Spleen (tissue), 7 donors: ENCODE measurements around the gene GPR61.

Source experiments
- POLR2A ChIP-seq, 3 donors: fragments of 450-650 bp; IDR thresholded peaks; one replicate each; pipeline ENCODE4 v1.5.1; 2017; ENCODE audit warnings: antibody characterized with exemption in 3 of 3, mild to moderate bottlenecking in 1 of 3
- TF ChIP-seq, protein P1 (sequence below), 11 experiments: fragments of 200-600 bp in 7 of 11; fragments of 450-650 bp in 4 of 11; sonication (generic) in 4 of 11; IDR thresholded peaks in 8 of 11; conservative IDR thresholded peaks in 3 of 11; 1 replicate in 7 of 11; 2 replicates in 4 of 11; pipeline versions ENCODE4 v1.4.0 to v1.8.0; 2016 to 2021; ENCODE audit warnings: antibody characterized with exemption in 11 of 11, inconsistent platforms in 4 of 11, mild to moderate bottlenecking in 1 of 11
- donor health status: DM: no; HTN: no; CAD: no; lungs with moderate emphysema.
- donor health status: DM: no; HTN: no; CAD: no.
- donor health status: DM: no; HTN: no; CAD: no.

DNA sequence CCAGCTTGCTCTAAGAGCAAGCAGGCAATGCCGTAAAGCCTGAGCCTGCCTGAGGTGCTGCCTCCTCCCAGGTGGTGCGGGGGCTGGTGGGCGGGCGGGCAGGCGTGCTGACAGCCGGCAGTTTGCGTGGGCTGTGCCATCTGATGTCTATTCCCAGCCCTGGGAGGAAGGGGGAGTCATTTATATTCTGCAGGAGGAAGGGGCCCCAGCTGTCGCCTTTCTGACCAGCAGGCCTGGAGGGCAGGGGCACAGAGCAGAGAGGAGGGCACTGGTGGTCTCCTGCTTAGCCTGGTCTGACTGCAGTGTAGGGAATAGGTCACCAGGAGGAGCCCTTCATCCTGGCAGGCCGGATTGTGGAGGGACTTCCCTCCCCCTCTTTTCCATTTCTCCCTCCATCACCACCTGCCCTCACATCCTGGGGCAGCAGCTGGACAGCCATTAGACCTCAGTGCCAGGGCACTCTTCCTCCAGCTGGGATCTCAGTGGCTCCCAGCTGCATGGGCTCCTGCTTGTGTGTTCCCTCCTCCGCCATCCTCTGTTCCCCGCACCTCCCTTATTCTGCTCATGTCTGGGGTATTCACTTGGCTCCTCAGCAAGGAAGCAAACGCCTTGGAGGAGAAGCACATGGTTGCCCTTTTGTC lies 41.4 kb upstream of the GPR61 start:
- TF ChIP-seq POLR2A (IDR thresholded peaks at IDR 0.05), result no peak
- TF ChIP-seq, protein P1, sequence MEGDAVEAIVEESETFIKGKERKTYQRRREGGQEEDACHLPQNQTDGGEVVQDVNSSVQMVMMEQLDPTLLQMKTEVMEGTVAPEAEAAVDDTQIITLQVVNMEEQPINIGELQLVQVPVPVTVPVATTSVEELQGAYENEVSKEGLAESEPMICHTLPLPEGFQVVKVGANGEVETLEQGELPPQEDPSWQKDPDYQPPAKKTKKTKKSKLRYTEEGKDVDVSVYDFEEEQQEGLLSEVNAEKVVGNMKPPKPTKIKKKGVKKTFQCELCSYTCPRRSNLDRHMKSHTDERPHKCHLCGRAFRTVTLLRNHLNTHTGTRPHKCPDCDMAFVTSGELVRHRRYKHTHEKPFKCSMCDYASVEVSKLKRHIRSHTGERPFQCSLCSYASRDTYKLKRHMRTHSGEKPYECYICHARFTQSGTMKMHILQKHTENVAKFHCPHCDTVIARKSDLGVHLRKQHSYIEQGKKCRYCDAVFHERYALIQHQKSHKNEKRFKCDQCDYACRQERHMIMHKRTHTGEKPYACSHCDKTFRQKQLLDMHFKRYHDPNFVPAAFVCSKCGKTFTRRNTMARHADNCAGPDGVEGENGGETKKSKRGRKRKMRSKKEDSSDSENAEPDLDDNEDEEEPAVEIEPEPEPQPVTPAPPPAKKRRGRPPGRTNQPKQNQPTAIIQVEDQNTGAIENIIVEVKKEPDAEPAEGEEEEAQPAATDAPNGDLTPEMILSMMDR (IDR thresholded peaks at IDR 0.05 in 8 of 11, conservative IDR thresholded peaks at IDR 0.05 in 3 of 11), result peak in 10 of 11 experiments; percentile 6 to 66 (median 46)
